HG02623 (cell line): ENCODE measurements around the gene LRRC26.

Experiments used
- ATAC-seq: cut with Tn5 transposase; IDR thresholded peaks from one replicate; pipeline ENCODE4 v1.9.1; 2021; ENCODE audit warnings: moderate library complexity; ENCODE audit not compliant: unreplicated experiment

LRRC26 gene

DNA sequence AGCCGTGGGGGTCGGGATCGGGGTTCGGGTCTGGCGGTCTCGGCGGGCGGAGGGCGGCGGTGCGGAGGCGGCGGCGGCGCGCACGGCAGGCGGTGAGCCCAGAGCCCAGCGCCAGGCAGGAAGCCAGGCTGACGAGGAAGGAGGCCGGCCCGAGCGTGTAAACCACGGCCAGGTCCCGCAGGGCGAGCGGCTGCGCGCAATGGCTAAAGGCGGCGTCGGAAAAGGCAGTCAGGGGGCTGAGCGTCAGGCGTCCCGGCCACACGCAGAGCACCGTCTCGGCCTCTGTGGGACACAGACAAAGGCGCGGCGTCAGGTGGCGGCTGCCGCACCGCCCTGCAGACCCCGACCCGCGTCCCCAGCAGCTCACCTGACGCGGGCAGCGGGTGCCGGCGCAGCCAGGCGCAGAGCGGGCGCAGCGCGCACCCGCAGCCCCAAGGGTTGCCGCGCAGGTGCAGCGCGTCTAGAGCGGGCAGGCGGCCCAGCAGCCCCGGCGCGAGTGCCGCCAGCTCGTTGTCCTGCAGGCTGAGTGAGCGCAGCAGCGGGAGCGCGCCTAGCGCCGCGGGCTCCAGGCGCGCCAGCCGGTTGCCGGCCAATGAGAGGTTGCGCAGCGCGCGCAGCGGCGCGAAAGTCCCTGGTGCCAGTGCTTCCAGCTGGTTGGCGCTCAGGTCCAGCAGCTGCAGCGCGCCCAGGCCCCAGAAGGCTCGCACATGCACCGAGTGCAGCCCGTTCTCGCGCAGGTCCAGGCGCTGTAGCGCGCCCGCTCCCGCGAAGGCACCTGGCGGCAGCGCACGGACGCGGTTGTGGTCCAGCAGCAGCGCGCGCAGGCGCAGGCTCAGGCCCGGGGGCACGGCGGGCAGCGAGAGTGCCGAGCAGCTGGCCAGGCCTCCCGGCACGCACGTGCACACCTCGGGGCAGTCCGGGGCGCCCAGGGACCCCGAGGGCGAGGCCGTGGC lies 671 bp downstream of the LRRC26 start:
- no peak for ATAC-seq

DNA sequence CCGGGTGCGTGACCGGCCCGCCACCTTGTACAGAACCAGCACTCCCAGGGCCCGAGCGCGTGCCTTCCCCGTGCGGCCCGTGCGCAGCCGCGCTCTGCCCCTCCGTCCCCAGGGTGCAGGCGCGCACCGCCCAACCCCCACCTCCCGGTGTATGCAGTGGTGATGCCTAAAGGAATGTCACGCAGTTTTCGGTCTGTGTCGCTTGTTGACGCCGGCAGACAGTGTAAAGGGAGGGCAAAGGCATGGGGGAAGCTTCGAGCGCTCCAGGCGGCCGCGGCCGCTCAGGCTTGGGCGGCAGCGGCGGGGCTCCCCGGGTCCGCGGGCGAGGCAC lies 1.3 kb downstream of the LRRC26 start:
- ATAC-seq, result no peak

GRCh38 chr9:137167747-137168572 lies 1.9 kb downstream of the LRRC26 start:
- no peak for ATAC-seq

GRCh38 chr9:137167277-137167746 lies 2.5 kb downstream of the LRRC26 start:
- no peak for ATAC-seq

DNA sequence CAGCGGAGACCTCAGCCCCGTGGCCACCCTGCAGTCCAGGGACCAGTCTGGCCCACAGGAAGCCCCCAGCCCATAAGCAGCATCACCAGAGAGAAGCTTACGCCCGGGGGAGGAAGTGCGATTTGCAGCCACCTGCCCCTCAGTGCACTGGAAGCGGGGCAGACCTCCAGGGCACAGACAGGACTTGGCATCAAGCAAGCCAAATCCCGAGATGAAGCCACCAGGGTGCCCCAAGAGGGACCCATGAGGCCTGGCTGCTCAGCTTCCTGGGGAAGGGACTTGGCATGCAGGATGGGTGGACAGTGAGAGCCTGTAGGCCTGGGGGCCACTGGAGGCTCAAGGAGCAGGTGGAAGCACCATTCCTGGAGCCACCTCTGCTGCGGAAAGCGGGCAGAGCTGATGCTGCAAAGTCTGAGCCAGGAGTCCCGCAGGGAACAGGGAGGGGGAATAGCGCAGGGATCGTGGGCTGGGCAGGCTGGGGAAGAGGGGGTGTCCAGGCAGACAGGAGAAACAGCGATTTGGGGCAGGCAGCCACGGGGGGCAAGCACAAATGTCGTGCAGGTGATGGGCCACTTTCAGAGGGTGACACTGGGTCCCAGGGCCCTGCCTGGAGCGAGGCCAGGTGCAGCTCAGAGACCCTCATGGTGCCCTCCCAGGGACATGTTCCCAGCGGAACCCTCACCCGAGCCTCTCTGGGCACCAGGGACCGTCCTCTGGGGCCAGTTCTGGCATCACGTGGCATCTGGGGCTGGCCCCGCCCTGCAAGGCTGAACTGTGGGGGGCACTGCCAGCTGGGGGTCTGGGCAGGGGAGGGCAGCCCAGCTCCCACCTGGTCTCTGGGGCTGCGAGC lies 3.2 kb downstream of the LRRC26 start:
- ATAC-seq, result no peak

DNA sequence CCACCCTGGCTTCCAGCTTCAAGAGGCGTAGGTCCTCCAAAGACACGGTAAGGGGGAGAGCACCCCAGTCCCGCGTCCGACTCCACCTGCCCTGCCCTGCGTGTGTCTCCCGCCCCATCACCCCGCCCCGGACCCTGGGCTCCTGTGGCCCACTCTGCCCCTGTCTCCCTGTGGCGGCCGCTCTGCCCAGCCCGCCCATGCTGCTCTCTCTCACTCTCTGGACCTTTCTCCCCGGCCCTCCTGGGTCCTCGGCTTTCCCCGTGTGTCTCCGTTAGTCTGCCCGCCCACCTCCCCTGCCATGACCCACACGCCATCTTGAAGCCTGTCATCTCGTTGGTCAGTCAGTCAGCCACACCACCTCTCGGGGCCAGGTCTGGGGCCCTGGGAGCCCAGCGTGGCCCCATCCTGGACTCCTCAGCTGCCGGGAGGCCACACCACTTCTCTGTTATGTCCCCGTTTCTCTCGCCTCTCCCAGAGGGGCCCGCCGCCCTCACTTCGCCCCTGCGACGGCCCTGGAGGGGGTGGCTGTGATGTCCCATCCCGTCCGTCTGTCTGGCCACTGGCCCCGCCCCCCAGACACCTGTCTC lies 4.5 kb downstream of the LRRC26 start:
- ATAC-seq, result no peak

DNA sequence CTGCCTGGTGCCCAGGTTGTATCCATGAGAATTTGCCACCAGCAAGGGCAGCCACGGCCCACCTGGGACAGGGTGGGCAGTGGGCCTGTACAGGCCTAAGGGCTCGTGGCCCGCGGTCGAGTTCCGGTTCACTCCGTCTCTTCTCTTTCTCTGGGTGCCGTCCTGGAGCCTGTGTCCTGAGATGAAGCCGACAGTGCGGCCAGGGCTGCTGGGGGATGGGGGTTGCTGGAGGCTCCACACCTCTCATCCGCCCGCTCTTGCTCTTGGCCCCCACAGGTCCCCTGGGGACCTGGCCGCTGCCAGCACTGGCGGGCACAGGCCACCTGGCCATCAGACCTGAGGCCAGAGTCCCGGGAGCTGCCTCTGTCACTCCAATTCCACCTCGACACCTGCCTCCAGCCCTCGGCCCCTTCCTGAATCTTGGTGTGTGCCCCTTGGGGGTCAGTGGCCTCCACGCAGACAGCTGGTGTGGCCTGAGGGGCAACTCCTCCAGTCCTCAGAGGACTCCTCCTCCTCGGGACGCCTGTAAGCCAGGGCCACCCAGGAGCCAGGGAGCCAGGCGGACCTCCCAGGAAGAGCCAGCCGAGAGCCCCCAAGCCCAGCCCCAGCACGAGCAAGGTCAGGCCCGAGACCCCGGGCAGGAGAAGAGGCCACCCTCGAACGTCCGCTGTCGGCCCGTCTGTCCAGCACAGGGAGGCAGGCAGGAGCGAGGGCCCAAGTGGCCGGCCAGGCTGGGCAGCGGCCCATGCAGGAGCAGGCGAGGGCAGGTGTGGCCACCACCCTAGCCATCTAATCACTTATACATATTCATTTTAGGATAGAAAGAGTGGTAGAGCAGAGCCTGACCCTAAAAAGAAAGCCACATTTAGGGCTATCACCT lies 5.2 kb downstream of the LRRC26 start:
- ATAC-seq, result no peak

DNA sequence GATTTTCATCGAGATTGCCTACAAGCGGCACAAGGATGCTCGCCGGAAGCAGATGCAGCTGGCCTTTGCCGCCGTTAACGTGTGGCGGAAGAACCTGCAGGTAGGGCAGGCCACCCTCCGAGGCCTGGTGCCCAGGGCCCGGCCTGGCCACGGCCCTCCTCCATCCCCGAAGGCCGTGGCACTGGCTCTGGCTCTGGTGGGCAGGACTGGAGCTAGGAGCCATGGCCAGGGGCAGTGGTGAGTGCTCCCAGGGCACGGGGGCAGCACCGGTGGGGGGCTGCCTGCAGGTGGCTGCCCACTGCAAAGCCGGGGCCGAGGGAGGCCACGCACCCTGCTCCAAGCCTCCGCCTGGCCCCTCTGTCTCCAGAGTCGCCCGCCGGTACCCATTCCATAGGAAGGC lies 6.0 kb downstream of the LRRC26 start:
- no peak for ATAC-seq

- ATAC-seq, result no peak
Observed at GRCh38 chr9:137163365-137163715, 6.5 kb downstream of the LRRC26 start.

DNA sequence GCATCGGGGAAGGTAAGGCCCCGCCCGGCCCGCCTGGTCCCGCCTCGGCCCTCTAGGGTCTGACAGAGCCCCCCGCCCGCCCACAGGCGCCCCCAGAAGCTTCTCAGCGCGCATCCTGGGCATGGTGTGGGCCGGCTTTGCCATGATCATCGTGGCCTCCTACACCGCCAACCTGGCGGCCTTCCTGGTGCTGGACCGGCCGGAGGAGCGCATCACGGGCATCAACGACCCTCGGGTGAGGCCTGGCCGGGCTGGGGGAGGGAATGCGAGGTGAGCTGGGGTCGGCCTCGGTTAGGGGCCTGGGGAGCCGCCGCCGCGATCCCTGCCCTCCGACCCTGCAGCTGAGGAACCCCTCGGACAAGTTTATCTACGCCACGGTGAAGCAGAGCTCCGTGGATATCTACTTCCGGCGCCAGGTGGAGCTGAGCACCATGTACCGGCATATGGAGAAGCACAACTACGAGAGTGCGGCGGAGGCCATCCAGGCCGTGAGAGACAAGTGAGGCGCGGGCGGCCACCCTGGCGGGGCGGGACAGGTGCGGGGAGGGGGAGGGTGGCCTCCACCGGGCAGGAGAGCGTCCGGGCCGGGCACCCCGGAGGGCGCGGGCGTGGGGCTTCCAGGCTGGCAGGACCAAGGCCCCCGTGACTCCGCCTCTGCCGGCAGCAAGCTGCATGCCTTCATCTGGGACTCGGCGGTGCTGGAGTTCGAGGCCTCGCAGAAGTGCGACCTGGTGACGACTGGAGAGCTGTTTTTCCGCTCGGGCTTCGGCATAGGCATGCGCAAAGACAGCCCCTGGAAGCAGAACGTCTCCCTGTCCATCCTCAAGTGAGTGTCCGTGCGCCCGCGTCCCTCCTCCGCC lies 7.1 kb downstream of the LRRC26 start:
- ATAC-seq, result no peak

- no peak for ATAC-seq
Observed at GRCh38 chr9:137161558-137162486, 8.0 kb downstream of the LRRC26 start.

DNA sequence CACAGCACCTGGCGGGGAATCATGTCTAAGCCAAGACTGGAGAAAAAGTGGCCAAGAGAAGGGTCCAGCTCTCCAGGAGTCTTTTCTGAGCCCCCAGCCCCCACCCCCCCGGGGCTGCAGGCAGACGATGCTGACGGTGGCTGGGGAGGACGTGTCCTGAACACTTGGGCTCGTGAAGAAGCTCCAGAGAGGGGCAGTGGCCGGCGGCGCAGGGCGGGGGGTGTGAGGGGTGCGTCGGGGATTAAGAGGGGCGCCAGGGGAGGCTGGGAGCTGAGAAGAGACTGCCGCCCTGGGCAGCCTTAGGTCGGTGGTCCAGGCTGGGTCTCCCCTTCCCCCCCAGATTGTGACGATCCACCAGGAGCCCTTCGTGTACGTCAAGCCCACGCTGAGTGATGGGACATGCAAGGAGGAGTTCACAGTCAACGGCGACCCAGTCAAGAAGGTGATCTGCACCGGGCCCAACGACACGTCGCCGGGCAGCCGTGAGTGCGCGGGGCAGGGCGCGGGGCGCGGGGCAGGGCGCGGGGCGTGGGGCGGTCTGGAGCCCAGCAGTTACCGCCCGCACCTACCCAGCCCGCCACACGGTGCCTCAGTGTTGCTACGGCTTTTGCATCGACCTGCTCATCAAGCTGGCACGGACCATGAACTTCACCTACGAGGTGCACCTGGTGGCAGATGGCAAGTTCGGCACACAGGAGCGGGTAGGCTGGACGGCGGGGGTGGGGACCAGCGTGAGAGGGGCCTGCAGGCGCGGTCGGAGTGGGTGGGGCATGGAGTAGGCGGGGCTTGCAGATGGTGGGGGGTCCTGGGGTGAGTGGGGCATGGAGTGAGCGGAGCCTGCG lies 8.9 kb downstream of the LRRC26 start:
- no peak for ATAC-seq

DNA sequence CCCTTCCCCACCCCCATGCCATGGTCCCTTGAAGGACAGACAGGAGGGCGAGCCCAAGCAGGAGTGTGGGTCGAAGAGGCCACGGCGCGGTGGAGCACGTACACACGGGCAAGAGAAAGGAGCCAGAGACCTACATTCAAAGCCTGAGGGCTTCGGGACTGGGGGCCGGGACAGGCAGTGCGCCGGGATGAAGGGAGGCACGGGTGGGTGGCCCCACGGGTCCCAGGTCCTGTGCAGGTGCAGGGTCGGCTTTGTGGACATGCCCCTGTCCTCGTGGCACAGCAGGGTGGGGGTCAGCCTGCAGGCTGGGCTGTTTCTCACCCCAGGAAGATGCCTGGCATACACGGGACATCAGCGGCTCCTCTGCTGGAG lies 9.8 kb downstream of the LRRC26 start:
- ATAC-seq, result no peak

DNA sequence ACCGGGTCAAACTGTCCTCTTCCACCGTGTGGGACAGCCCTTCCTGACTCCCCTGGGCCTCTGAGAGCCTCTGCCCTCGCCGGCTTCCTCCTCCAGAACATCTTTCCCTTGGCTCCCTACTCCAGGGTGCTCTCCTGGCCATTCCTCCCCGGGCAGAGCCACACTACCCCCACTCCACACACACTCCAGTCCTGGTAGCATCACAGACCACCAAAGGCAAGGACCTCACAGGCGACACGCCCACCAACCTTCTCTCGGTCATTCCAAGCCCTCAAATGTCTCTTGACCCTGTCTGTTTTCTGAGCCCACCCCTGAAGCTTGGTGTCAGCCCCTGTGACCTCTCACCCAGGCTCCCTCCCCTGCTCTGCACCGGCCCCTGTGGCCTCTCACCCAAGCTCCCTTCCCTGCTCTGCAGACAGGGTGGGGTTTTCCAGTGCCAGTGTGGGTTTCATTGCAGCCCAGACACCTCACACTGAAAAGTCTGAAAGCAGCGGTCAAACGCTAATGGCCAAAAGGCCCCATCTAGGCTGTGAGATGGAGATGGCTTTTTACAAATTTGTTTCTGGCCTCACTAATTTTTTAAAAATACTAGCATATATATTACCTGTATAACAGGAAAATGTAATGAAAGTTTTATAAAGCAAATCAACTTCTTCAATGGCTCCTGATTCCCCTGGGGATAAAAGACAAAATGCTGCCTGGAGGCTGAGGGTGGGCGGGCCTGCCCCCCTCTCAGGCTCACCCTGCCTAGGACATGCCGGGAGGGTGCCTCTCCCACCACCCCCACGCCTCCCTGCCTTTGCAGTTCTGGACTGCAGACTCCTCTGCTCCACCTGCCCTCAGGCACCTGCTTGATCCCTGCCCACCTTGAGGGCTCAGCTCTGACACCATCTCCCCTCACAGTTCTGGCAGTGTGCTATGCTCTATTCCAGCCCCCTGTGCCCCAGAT lies 10.5 kb downstream of the LRRC26 start:
- ATAC-seq, result no peak

- ATAC-seq, result no peak
Observed at GRCh38 chr9:137158625-137159024, 11.2 kb downstream of the LRRC26 start.
